HepG2 (cell line): Measurements from ENCODE around the gene LYSMD1. TPM values are rescaled to one million over a fixed set of nuclear protein-coding genes. Genes with fewer than 3 reads are reported as not detected.

ENCODE experiments used
- ADNP ChIP-seq: sonication (generic); formaldehyde crosslinking; IDR thresholded peaks from 2 replicates; pipeline ENCODE4 v1.4.0; 2020; ENCODE audit warnings: missing genetic modification reagents
- AHR ChIP-seq: IDR thresholded peaks from 2 replicates; pipeline ENCODE4 v1.6.1; 2018; ENCODE audit warnings: missing genetic modification reagents, missing compliant biosample characterization
- BCLAF1 ChIP-seq: fragments of 450-650 bp; IDR thresholded peaks from 2 replicates; pipeline ENCODE4 v1.6.1; 2017; ENCODE audit warnings: mild to moderate bottlenecking
- DZIP1 ChIP-seq: sonication (generic); formaldehyde crosslinking; IDR thresholded peaks from 2 replicates; pipeline ENCODE4 v1.5.0; 2020; ENCODE audit warnings: mild to moderate bottlenecking, missing genetic modification reagents
- MAX ChIP-seq: IDR thresholded peaks from 2 replicates; pipeline ENCODE4 v1.6.1; 2012; ENCODE audit warnings: inconsistent platforms
- RFX3 ChIP-seq: IDR thresholded peaks from 2 replicates; pipeline ENCODE4 v1.6.1; 2016; ENCODE audit warnings: missing biosample characterization, missing genetic modification reagents
- TCF7 ChIP-seq: sonication (generic); IDR thresholded peaks from 2 replicates; pipeline ENCODE4 v1.6.1; 2016; ENCODE audit warnings: antibody characterized with exemption, low read depth
- TP53 ChIP-seq: sonication (generic); formaldehyde crosslinking; conservative IDR thresholded peaks from 2 replicates; pipeline ENCODE4 v1.4.0; 2020; ENCODE audit warnings: missing genetic modification reagents
- ZMYM2 ChIP-seq: sonication (generic); formaldehyde crosslinking; IDR thresholded peaks from 2 replicates; pipeline ENCODE4 v1.8.0; 2022; ENCODE audit warnings: mild to moderate bottlenecking, missing genetic modification reagents
- ZNF563 ChIP-seq: sonication (generic); formaldehyde crosslinking; IDR thresholded peaks from 2 replicates; pipeline ENCODE4 v1.8.0; 2022; ENCODE audit warnings: mild to moderate bottlenecking, moderate library complexity, missing genetic modification reagents
- polyA plus RNA-seq, 8 experiments: library from polyadenylated mRNA; depleted of rRNA in 3 of 8; stranded (reverse) in 7 of 8; unstranded in 1 of 8; fragments of >200 nt; fragmentation: Illumina TruSeq in 4 of 8; extraction: Trizol in 4 of 8; gene quantifications; 2 replicates each; pipeline versions ENCODE4 v1.2.1 to v1.2.3, GENCODE V29; 2011 to 2016; ENCODE audit warnings: low read depth in 4 of 8, missing spikeins in 1 of 8, mixed read lengths in 1 of 8; ENCODE audit not compliant: insufficient read depth in 1 of 8
- total RNA-seq, 5 experiments: library from RNA; depleted of rRNA; stranded (reverse); fragments of >200 nt; fragmentation: Illumina TruSeq; extraction: Trizol; gene quantifications; 2 replicates each; pipeline ENCODE4 v1.2.3, GENCODE V29; 2016; ENCODE audit warnings: low read depth in 1 of 5
- TF ChIP-seq, protein P1 (sequence below): sonication (generic); formaldehyde crosslinking; IDR thresholded peaks from 2 replicates; pipeline ENCODE4 v1.4.0; 2020; ENCODE audit warnings: missing genetic modification reagents
- TF ChIP-seq, protein P2 (sequence below): sonication (generic); formaldehyde crosslinking; conservative IDR thresholded peaks from 2 replicates; pipeline ENCODE4 v1.4.0; 2020; ENCODE audit warnings: missing genetic modification reagents

LYSMD1 gene
- total and polyA plus RNA-seq, 2 of the 13 experiments (the other 11 are each of a cell fraction or from before 2014, with no cell fraction given): 3.8 to 4.8 TPM

GRCh38 chr1:151198254-151199127 lies 32.8 kb upstream of the LYSMD1 start, which contains the start of gene PIP5K1A (continued):
- TF ChIP-seq DZIP1: no peak
- no peak for TF ChIP-seq BCLAF1
- no peak for TF ChIP-seq ADNP
- TF ChIP-seq TP53 (CRISPR knock-in tag): peak; percentile 58; the same call in 1 of the 2 replicates
- TF ChIP-seq RFX3: no peak
- TF ChIP-seq, protein P1, sequence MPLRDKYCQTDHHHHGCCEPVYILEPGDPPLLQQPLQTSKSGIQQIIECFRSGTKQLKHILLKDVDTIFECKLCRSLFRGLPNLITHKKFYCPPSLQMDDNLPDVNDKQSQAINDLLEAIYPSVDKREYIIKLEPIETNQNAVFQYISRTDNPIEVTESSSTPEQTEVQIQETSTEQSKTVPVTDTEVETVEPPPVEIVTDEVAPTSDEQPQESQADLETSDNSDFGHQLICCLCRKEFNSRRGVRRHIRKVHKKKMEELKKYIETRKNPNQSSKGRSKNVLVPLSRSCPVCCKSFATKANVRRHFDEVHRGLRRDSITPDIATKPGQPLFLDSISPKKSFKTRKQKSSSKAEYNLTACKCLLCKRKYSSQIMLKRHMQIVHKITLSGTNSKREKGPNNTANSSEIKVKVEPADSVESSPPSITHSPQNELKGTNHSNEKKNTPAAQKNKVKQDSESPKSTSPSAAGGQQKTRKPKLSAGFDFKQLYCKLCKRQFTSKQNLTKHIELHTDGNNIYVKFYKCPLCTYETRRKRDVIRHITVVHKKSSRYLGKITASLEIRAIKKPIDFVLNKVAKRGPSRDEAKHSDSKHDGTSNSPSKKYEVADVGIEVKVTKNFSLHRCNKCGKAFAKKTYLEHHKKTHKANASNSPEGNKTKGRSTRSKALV (CRISPR knock-in tag): no peak
- TF ChIP-seq MAX: peak; percentile 87
- TF ChIP-seq ZNF563 (CRISPR knock-in tag): 0 out of 2 replicates have a peak, but pooled peaks have one; percentile 53
- TF ChIP-seq AHR (CRISPR knock-in tag): 0 out of 2 replicates have a peak, but pooled peaks have one; percentile 13
- TF ChIP-seq, protein P2, sequence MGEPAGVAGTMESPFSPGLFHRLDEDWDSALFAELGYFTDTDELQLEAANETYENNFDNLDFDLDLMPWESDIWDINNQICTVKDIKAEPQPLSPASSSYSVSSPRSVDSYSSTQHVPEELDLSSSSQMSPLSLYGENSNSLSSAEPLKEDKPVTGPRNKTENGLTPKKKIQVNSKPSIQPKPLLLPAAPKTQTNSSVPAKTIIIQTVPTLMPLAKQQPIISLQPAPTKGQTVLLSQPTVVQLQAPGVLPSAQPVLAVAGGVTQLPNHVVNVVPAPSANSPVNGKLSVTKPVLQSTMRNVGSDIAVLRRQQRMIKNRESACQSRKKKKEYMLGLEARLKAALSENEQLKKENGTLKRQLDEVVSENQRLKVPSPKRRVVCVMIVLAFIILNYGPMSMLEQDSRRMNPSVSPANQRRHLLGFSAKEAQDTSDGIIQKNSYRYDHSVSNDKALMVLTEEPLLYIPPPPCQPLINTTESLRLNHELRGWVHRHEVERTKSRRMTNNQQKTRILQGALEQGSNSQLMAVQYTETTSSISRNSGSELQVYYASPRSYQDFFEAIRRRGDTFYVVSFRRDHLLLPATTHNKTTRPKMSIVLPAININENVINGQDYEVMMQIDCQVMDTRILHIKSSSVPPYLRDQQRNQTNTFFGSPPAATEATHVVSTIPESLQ (CRISPR knock-in tag): no peak
- TF ChIP-seq TCF7: 0 out of 2 replicates have a peak, but pooled peaks have one; percentile 13
- TF ChIP-seq ZMYM2 (CRISPR knock-in tag): 0 out of 2 replicates have a peak, but pooled peaks have one; percentile 51
